WI38 (cell line): ENCODE data around the gene FBN2.

ENCODE experiments used
- H3K4me3 ChIP-seq: 2 replicates; pipeline ENCODE4 v1.5.1; 2011; ENCODE audit warnings: low read depth, mild to moderate bottlenecking, control low read depth, low read length
- CTCF ChIP-seq: IDR thresholded peaks from 2 replicates; pipeline ENCODE4 v1.5.1; 2012; ENCODE audit warnings: low read depth, mild to moderate bottlenecking, control low read depth, low read length

FBN2 gene

GRCh38 chr5:128228008-128228407 is 310.0 kb downstream of the FBN2 start:
- no peak for TF ChIP-seq CTCF
- H3K4me3 ChIP-seq: no peak overlapping the region

- no peak overlapping the region for H3K4me3 ChIP-seq
- TF ChIP-seq CTCF: no peak
Observed at GRCh38 chr5:128225245-128226030, 312.6 kb downstream of the FBN2 start.

GRCh38 chr5:128224336-128224735 is 313.7 kb downstream of the FBN2 start:
- TF ChIP-seq CTCF: no peak
- no peak overlapping the region for H3K4me3 ChIP-seq

- no peak for TF ChIP-seq CTCF
Observed at GRCh38 chr5:128220841-128221240, 317.2 kb downstream of the FBN2 start.

GRCh38 chr5:128216860-128217531 is 321.0 kb downstream of the FBN2 start:
- no peak overlapping the region for H3K4me3 ChIP-seq

More at GRCh38 chr5:128220841-128221240, 317.2 kb downstream of the FBN2 start:
- no peak overlapping the region for H3K4me3 ChIP-seq

GRCh38 chr5:128216285-128216684 is 321.8 kb downstream of the FBN2 start:
- no peak for TF ChIP-seq CTCF
- H3K4me3 ChIP-seq: no peak overlapping the region

More at GRCh38 chr5:128216860-128217531, 321.0 kb downstream of the FBN2 start:
- TF ChIP-seq CTCF: no peak

- no peak for TF ChIP-seq CTCF
Observed at GRCh38 chr5:128213833-128214232, 324.2 kb downstream of the FBN2 start.

More at GRCh38 chr5:128213833-128214232, 324.2 kb downstream of the FBN2 start:
- H3K4me3 ChIP-seq: no peak overlapping the region
